GM19395 (cell line): ENCODE measurements around the gene RAB11FIP4.
A peak's percentile ranks its signal among the peaks of the same experiment; 100 is the strongest.

Experiments
- ATAC-seq: cut with Tn5 transposase; IDR thresholded peaks from one replicate; pipeline ENCODE4 v1.9.1; 2021; ENCODE audit warnings: mild to moderate bottlenecking, moderate library complexity; ENCODE audit not compliant: unreplicated experiment

Gene RAB11FIP4

GRCh38 chr17:31537565-31538011 lies 146.1 kb downstream of the RAB11FIP4 start:
- ATAC-seq = peak; percentile 11

GRCh38 chr17:31538080-31538762 lies 146.7 kb downstream of the RAB11FIP4 start:
- peak; percentile 69 for ATAC-seq

- ATAC-seq = no peak
Measured at GRCh38 chr17:31540602-31541307, 149.3 kb downstream of the RAB11FIP4 start.

- ATAC-seq = no peak
Measured at GRCh38 chr17:31541559-31541958, 150.1 kb downstream of the RAB11FIP4 start.

GRCh38 chr17:31544186-31544585 lies 152.7 kb downstream of the RAB11FIP4 start:
- no peak for ATAC-seq

GRCh38 chr17:31546650-31547049 lies 155.2 kb downstream of the RAB11FIP4 start:
- no peak for ATAC-seq

GRCh38 chr17:31548709-31549108 lies 157.2 kb downstream of the RAB11FIP4 start:
- ATAC-seq = no peak

- peak; percentile 34 for ATAC-seq
Measured at GRCh38 chr17:31549121-31549524, 157.6 kb downstream of the RAB11FIP4 start.

GRCh38 chr17:31549525-31550388 lies 158.3 kb downstream of the RAB11FIP4 start:
- ATAC-seq = peak; percentile 76

GRCh38 chr17:31550389-31551056 lies 159.0 kb downstream of the RAB11FIP4 start:
- ATAC-seq = no peak

- ATAC-seq = no peak
Measured at GRCh38 chr17:31552568-31552967, 161.1 kb downstream of the RAB11FIP4 start.

- ATAC-seq = no peak
Measured at GRCh38 chr17:31553506-31553905, 162.0 kb downstream of the RAB11FIP4 start.

GRCh38 chr17:31554930-31555329 lies 163.5 kb downstream of the RAB11FIP4 start:
- no peak for ATAC-seq

GRCh38 chr17:31556969-31557645 lies 165.6 kb downstream of the RAB11FIP4 start:
- ATAC-seq = no peak

- ATAC-seq = peak; percentile 60
Measured at GRCh38 chr17:31558748-31559583, 167.5 kb downstream of the RAB11FIP4 start.

GRCh38 chr17:31559584-31560501 lies 168.4 kb downstream of the RAB11FIP4 start:
- ATAC-seq = no peak

- ATAC-seq = no peak
Measured at GRCh38 chr17:31560616-31561235, 169.3 kb downstream of the RAB11FIP4 start.
